GM18870 (cell line): ENCODE results near the gene CPLX1.
"Not testable (repeated sequence)": the region's sequence is repeated elsewhere in the genome, so short reads cannot be mapped to it uniquely, and the experiment has no call there.

Experiments used
- ATAC-seq: cut with Tn5 transposase; IDR thresholded peaks from one replicate; pipeline ENCODE4 v1.9.1; 2021; ENCODE audit warnings: moderate library complexity; ENCODE audit not compliant: unreplicated experiment

The CPLX1 gene

GRCh38 chr4:739569-739968 is 86.4 kb downstream of the CPLX1 start:
- ATAC-seq: no peak

GRCh38 chr4:738781-739280 is 87.1 kb downstream of the CPLX1 start:
- no peak for ATAC-seq

- ATAC-seq: not testable (repeated sequence)
These were observed 89.4 kb downstream of the CPLX1 start for GRCh38 chr4:736561-736960.

GRCh38 chr4:735583-735982 is 90.3 kb downstream of the CPLX1 start:
- no peak for ATAC-seq
